MM.1S (cell line): ENCODE results near the gene SYT1.

Experiments used
- DNase-seq: peaks from one replicate; pipeline ENCODE4 v3.0.0-alpha.2; 2015
- H2AFZ ChIP-seq: fragments of 300-600 bp; sonication (generic); 2 replicates; pipeline ENCODE4 v1.6.0; 2016; ENCODE audit warnings: antibody characterized with exemption, low read length
- H3F3A ChIP-seq: fragments of 300-600 bp; sonication (generic); 2 replicates; pipeline ENCODE4 v1.6.1; 2016; ENCODE audit warnings: mild to moderate bottlenecking, antibody characterized with exemption, low read length, moderate library complexity, mixed read lengths; ENCODE audit not compliant: insufficient read depth
- H3K27ac ChIP-seq: fragments of 300-600 bp; sonication (generic); 2 replicates; pipeline ENCODE4 v1.5.1; 2016; ENCODE audit warnings: mild to moderate bottlenecking, low read length
- H3K27me3 ChIP-seq: fragments of 300-600 bp; sonication (generic); replicated peaks from 2 replicates; pipeline ENCODE4 v1.6.0; 2016; ENCODE audit warnings: low read length; ENCODE audit not compliant: insufficient read depth
- H3K36me3 ChIP-seq: fragments of 300-600 bp; sonication (generic); replicated peaks from 2 replicates; pipeline ENCODE4 v1.6.1; 2016; ENCODE audit warnings: mild to moderate bottlenecking, low read length, mixed read lengths; ENCODE audit not compliant: insufficient read depth
- H3K4me1 ChIP-seq: fragments of 300-600 bp; sonication (generic); 2 replicates; pipeline ENCODE4 v1.6.1; 2016; ENCODE audit warnings: low read length, mixed read lengths
- H3K4me2 ChIP-seq: fragments of 300-600 bp; sonication (generic); 2 replicates; pipeline ENCODE4 v1.6.0; 2016; ENCODE audit warnings: low read depth, low read length
- H3K4me3 ChIP-seq: fragments of 300-600 bp; sonication (generic); 2 replicates; pipeline ENCODE4 v1.5.1; 2016; ENCODE audit warnings: low read length, mixed read lengths
- H3K79me2 ChIP-seq: fragments of 300-600 bp; sonication (generic); 2 replicates; pipeline ENCODE4 v1.6.1; 2016; ENCODE audit warnings: mixed run types, low read length, mixed read lengths
- H3K9ac ChIP-seq: fragments of 300-600 bp; sonication (generic); 2 replicates; pipeline ENCODE4 v1.6.1; 2016; ENCODE audit warnings: low read length, mixed read lengths
- H3K9me2 ChIP-seq: fragments of 300-600 bp; sonication (generic); replicated peaks from 2 replicates; pipeline ENCODE4 v1.6.1; 2016; ENCODE audit warnings: mild to moderate bottlenecking, low read length, mixed read lengths; ENCODE audit not compliant: insufficient read depth
- H3K9me3 ChIP-seq: fragments of 300-600 bp; sonication (generic); replicated peaks from 2 replicates; pipeline ENCODE4 v1.6.1; 2016; ENCODE audit warnings: mild to moderate bottlenecking, low read length, mixed read lengths; ENCODE audit not compliant: insufficient read depth
- H4K20me1 ChIP-seq: fragments of 300-600 bp; sonication (generic); 2 replicates; pipeline ENCODE4 v1.6.1; 2016; ENCODE audit warnings: mild to moderate bottlenecking, low read length, moderate library complexity, mixed read lengths; ENCODE audit not compliant: insufficient read depth
- CTCF ChIP-seq: fragments of 300-600 bp; sonication (generic); IDR thresholded peaks from 2 replicates; pipeline ENCODE4 v1.5.1; 2016; ENCODE audit warnings: antibody characterized with exemption, low read length, mixed read lengths
- EZH2 ChIP-seq: fragments of 300-600 bp; sonication (generic); optimal IDR thresholded peaks from 2 replicates; pipeline ENCODE3; 2017; ENCODE audit warnings: low read depth, mild to moderate bottlenecking, antibody characterized with exemption, low read length, mixed read lengths
- EZH2phosphoT487 ChIP-seq: fragments of 300-600 bp; sonication (generic); IDR thresholded peaks from 2 replicates; pipeline ENCODE4 v1.6.1; 2018; ENCODE audit warnings: antibody characterized with exemption, low read length

The SYT1 gene

GRCh38 chr12:78933014-78933413 lies 68.4 kb downstream of the SYT1 start:
- no peaks in the 10 kb centered on the region for H3F3A ChIP-seq
- H3K9me2 ChIP-seq, result no peaks in the 10 kb centered on the region
- H3K4me2 ChIP-seq, result no peak overlapping the region
- H3K4me1 ChIP-seq, result no peaks in the 10 kb centered on the region
- no peak for DNase-seq
- H3K79me2 ChIP-seq, result no peaks in the 10 kb centered on the region
- H2AFZ ChIP-seq, result no peak overlapping the region
- TF ChIP-seq EZH2 (no peak), EZH2phosphoT487 (no peak), CTCF (no peak)
- no peak overlapping the region for H3K4me3 ChIP-seq
- no peak overlapping the region for H3K9ac ChIP-seq
- no peak overlapping the region for H3K27ac ChIP-seq
- no peaks in the 10 kb centered on the region for H3K27me3 ChIP-seq
- no peaks in the 10 kb centered on the region for H3K36me3 ChIP-seq
- H4K20me1 ChIP-seq, result no peaks in the 10 kb centered on the region
- no peaks in the 10 kb centered on the region for H3K9me3 ChIP-seq

- Histone ChIP-seq H4K20me1 (no peaks in the 10 kb centered on the region), H3K79me2 (no peaks in the 10 kb centered on the region), H3K4me3 (no peak overlapping the region), H3K9me3 (no peaks in the 10 kb centered on the region), H3K9ac (no peak overlapping the region), H3K27me3 (no peaks in the 10 kb centered on the region), H3K36me3 (no peaks in the 10 kb centered on the region), H2AFZ (no peak overlapping the region), H3K4me1 (no peaks in the 10 kb centered on the region), H3K9me2 (no peaks in the 10 kb centered on the region), H3K27ac (no peak overlapping the region), H3F3A (no peaks in the 10 kb centered on the region), H3K4me2 (no peak overlapping the region)
- TF ChIP-seq CTCF (no peak), EZH2phosphoT487 (no peak), EZH2 (no peak)
- no peak for DNase-seq
These were observed 73.9 kb downstream of the SYT1 start for GRCh38 chr12:78938341-78939084.

GRCh38 chr12:78949532-78949931 lies 85.0 kb downstream of the SYT1 start:
- no peaks in the 10 kb centered on the region for H3K4me1 ChIP-seq

More at GRCh38 chr12:78949532-78949931, 85.0 kb downstream of the SYT1 start:
- Histone ChIP-seq H3F3A (no peaks in the 10 kb centered on the region), H3K9me3 (no peaks in the 10 kb centered on the region), H3K4me3 (no peak overlapping the region), H3K36me3 (no peaks in the 10 kb centered on the region), H3K9ac (no peak overlapping the region), H2AFZ (no peak overlapping the region), H3K27me3 (no peaks in the 10 kb centered on the region), H3K9me2 (no peaks in the 10 kb centered on the region), H3K27ac (no peak overlapping the region), H3K4me2 (no peak overlapping the region), H4K20me1 (no peaks in the 10 kb centered on the region), H3K79me2 (no peaks in the 10 kb centered on the region)
- DNase-seq, result no peak
- TF ChIP-seq CTCF (no peak), EZH2phosphoT487 (no peak), EZH2 (no peak)
